ENCODE measurements around the gene BUB1.

DNA sequence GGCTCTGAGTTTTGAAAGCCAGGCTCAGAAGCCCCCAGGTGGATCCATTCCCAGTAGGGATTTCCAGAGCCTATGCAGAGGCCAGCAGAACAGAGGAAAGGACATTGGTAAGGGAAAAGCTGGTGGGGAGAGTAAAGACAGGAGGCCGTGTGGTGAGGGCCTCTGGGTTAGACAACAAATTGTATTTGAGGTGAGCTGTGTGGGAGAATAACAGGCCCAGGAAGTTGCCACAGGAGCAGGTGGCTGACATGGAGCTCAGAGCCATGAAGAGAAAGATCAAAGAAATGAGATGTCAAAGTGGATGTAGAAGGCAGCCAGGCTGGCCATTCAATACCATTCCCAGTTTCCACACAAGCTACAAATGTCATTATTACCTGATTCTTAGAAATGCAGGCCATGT, 8.8 kb downstream of the BUB1 start:
- TF ChIP-seq, protein P1, sequence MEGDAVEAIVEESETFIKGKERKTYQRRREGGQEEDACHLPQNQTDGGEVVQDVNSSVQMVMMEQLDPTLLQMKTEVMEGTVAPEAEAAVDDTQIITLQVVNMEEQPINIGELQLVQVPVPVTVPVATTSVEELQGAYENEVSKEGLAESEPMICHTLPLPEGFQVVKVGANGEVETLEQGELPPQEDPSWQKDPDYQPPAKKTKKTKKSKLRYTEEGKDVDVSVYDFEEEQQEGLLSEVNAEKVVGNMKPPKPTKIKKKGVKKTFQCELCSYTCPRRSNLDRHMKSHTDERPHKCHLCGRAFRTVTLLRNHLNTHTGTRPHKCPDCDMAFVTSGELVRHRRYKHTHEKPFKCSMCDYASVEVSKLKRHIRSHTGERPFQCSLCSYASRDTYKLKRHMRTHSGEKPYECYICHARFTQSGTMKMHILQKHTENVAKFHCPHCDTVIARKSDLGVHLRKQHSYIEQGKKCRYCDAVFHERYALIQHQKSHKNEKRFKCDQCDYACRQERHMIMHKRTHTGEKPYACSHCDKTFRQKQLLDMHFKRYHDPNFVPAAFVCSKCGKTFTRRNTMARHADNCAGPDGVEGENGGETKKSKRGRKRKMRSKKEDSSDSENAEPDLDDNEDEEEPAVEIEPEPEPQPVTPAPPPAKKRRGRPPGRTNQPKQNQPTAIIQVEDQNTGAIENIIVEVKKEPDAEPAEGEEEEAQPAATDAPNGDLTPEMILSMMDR (IDR thresholded peaks at IDR 0.05) = no peak
- no peak for TF ChIP-seq POLR2A (IDR thresholded peaks at IDR 0.05)

Measured in adrenal gland (tissue), 5 donors.